Spleen (tissue), 11 donors: Measurements from ENCODE around the gene TMEM52B. TPM values are rescaled to one million over a fixed set of nuclear protein-coding genes. Genes with fewer than 3 reads are reported as not detected.
"Not testable (repeated sequence)": the region's sequence is repeated elsewhere in the genome, so short reads cannot be mapped to it uniquely, and the experiment has no call there.

Source experiments
- DNase-seq: peaks from one replicate; pipeline ENCODE4 v3.0.0-alpha.2; 2020
- H3K27ac ChIP-seq, 8 donors: fragments of 200-600 bp; sonication (generic) in 7 of 8; 1 replicate in 4 of 8; 2 replicates in 4 of 8; pipeline versions ENCODE4 v1.5.0 to v1.8.0; 2016 to 2021; ENCODE audit warnings: inconsistent platforms in 4 of 8, mild to moderate bottlenecking in 4 of 8, moderate library complexity in 1 of 8
- H3K27me3 ChIP-seq, 7 donors: fragments of 200-600 bp; sonication (generic) in 6 of 7; replicated peaks in 1 of 7; 1 replicate in 4 of 7; 2 replicates in 3 of 7; pipeline versions ENCODE4 v1.5.0 to v1.8.0; 2016 to 2021; ENCODE audit warnings: inconsistent platforms in 3 of 7, mild to moderate bottlenecking in 1 of 7
- H3K36me3 ChIP-seq, 6 donors: fragments of 200-600 bp; sonication (generic) in 5 of 6; 1 replicate in 4 of 6; 2 replicates in 2 of 6; pipeline versions ENCODE4 v1.5.0 to v1.8.0; 2016 to 2021; ENCODE audit warnings: inconsistent platforms in 2 of 6
- H3K4me1 ChIP-seq, 6 donors: fragments of 200-600 bp; sonication (generic) in 5 of 6; 1 replicate in 3 of 6; 2 replicates in 3 of 6; pipeline versions ENCODE4 v1.5.0 to v1.8.0; 2016 to 2021; ENCODE audit warnings: inconsistent platforms in 3 of 6
- H3K4me3 ChIP-seq, 8 donors: fragments of 200-600 bp; sonication (generic) in 7 of 8; 1 replicate in 4 of 8; 2 replicates in 4 of 8; pipeline versions ENCODE4 v1.5.0 to v1.8.0; 2016 to 2021; ENCODE audit warnings: inconsistent platforms in 4 of 8, mild to moderate bottlenecking in 4 of 8, moderate library complexity in 2 of 8
- H3K9me3 ChIP-seq, 8 donors: fragments of 200-600 bp; sonication (generic) in 7 of 8; 1 replicate in 4 of 8; 2 replicates in 4 of 8; pipeline versions ENCODE4 v1.5.0 to v1.8.0; 2016 to 2021; ENCODE audit warnings: inconsistent platforms in 4 of 8
- CTCF ChIP-seq, 11 experiments: fragments of 200-600 bp in 7 of 11; fragments of 450-650 bp in 4 of 11; sonication (generic) in 4 of 11; IDR thresholded peaks in 8 of 11; conservative IDR thresholded peaks in 3 of 11; 1 replicate in 7 of 11; 2 replicates in 4 of 11; pipeline versions ENCODE4 v1.4.0 to v1.8.0; 2016 to 2021; ENCODE audit warnings: antibody characterized with exemption in 11 of 11, inconsistent platforms in 4 of 11, mild to moderate bottlenecking in 1 of 11
- POLR2A ChIP-seq, 3 donors: fragments of 450-650 bp; IDR thresholded peaks; one replicate each; pipeline ENCODE4 v1.5.1; 2017; ENCODE audit warnings: antibody characterized with exemption in 3 of 3, mild to moderate bottlenecking in 1 of 3
- POLR2AphosphoS5 ChIP-seq, 3 donors: sonication (generic); formaldehyde crosslinking; IDR thresholded peaks; one replicate each; pipeline ENCODE4 v1.5.1; 2017; ENCODE audit warnings: antibody characterized with exemption in 3 of 3
- WGBS, 5 donors: extraction: QIAGEN DNeasy Blood & Tissue Kit in 3 of 5; methylation state at CpG; one replicate each; pipeline versions ENCODE4 v1.1.5 to v1.1.7; 2013 to 2018; 5-methylcytosine and 5-hydroxymethylcytosine counted together
- intact Hi-C: fragments of 100-400 bp; cut with DNase I; formaldehyde crosslinking; loops from one replicate; pipeline ENCODE4 v1.15.0; 2023; ENCODE audit warnings: low total_unique reads
- polyA plus RNA-seq, 3 donors: library from polyadenylated mRNA; stranded (reverse); fragments of 200-250 nt; gene quantifications; one replicate each; pipeline ENCODE4 v1.2.1, GENCODE V29; 2013
- total RNA-seq, 7 donors: library from RNA; depleted of rRNA in 3 of 7; stranded (reverse); fragments of >200 nt in 3 of 7; fragmentation: NEBNext Ultra II Directional in 4 of 7; extraction: Animal tissue kit (Norgen Biotek cat#: 25700) in 4 of 7; gene quantifications; one replicate each; pipeline versions ENCODE4 v1.1.0 to v1.2.1, GENCODE V29; 2016 to 2021
- donor health status: healthy with polysubstance abuse.
- donor health status: DM: no; HTN: no; CAD: no; lungs with moderate emphysema.
- donor health status: DM: no; HTN: no; CAD: no.
- donor health status: Bipolar disorder and iron deficiency.
- donor health status: healthy.
- donor health status: DM: no; HTN: no; CAD: no.
- donor health status: DM: yes; HTN: yes; CAD: no.

The TMEM52B gene
- total and polyA plus RNA-seq, 10 donors: 0.06 to 0.40 (median 0.19) TPM; not detected in 7

GRCh38 chr12:10214136-10214894, 35.5 kb downstream of the TMEM52B start:
- TF ChIP-seq CTCF (IDR thresholded peaks at IDR 0.05 in 8 of 11, conservative IDR thresholded peaks at IDR 0.05 in 3 of 11): no peak
- WGBS, 5 donors: 37 to 51% (median 40%) methylated on average over 10 of the region's 10 CpGs
- intact Hi-C loops: no loop called here

GRCh38 chr12:10214895-10215267, 36.0 kb downstream of the TMEM52B start:
- Histone ChIP-seq H3K4me3 (peak overlapping the region in 5 of 8 donors; percentile 65 to 79 (median 69)), H3K27me3 (peaks cover 0 to 3% (median 0%) of the 10 kb centered on the region in 7 donors), H3K4me1 (peaks cover 6 to 45% (median 28%) of the 10 kb centered on the region in 6 donors), H3K36me3 (peaks cover 0 to 31% (median 18%) of the 10 kb centered on the region in 6 donors), H3K27ac (peak overlapping the region in 6 of 8 donors; percentile 18 to 98 (median 98)), H3K9me3 (no peaks in the 10 kb centered on the region)
- 79 to 91% (median 85%) methylated on average over 3 of the region's 3 CpGs for WGBS, 5 donors
- no peak for DNase-seq
- intact Hi-C loops: no loop called here
- no peak for TF ChIP-seq POLR2AphosphoS5 (IDR thresholded peaks at IDR 0.05)
- TF ChIP-seq POLR2A (IDR thresholded peaks at IDR 0.05): no peak
- no peak for TF ChIP-seq CTCF (IDR thresholded peaks at IDR 0.05 in 8 of 11, conservative IDR thresholded peaks at IDR 0.05 in 3 of 11)

More at GRCh38 chr12:10214136-10214894, 35.5 kb downstream of the TMEM52B start:
- Histone ChIP-seq H3K36me3 (peaks cover 0 to 26% (median 13%) of the 10 kb centered on the region in 6 donors), H3K27ac (peak overlapping the region in 7 of 8 donors; percentile 96 to 98 (median 98)), H3K4me1 (peaks cover 6 to 45% (median 28%) of the 10 kb centered on the region in 6 donors), H3K4me3 (peak overlapping the region; percentile 64 to 83 (median 72)), H3K9me3 (no peaks in the 10 kb centered on the region), H3K27me3 (peaks cover 0 to 3% (median 0%) of the 10 kb centered on the region in 7 donors)
- no peak for DNase-seq

- no peaks in the 10 kb centered on the region for H3K9me3 ChIP-seq
- intact Hi-C loops: no loop called here
- H3K27me3 ChIP-seq: peaks cover 0 to 3% (median 0%) of the 10 kb centered on the region in 7 donors
- TF ChIP-seq CTCF (IDR thresholded peaks at IDR 0.05 in 8 of 11, conservative IDR thresholded peaks at IDR 0.05 in 3 of 11) (no peak), POLR2AphosphoS5 (IDR thresholded peaks at IDR 0.05) (no peak), POLR2A (IDR thresholded peaks at IDR 0.05) (no peak)
- 41 to 57% (median 48%) methylated on average over 2 of the region's 2 CpGs for WGBS, 5 donors
- H3K27ac ChIP-seq: peak overlapping the region in 3 of 8 donors; percentile 96 to 98 (median 98)
- peaks cover 0 to 37% (median 24%) of the 10 kb centered on the region in 6 donors for H3K36me3 ChIP-seq
- no peak for DNase-seq
- H3K4me1 ChIP-seq: peaks cover 6 to 45% (median 28%) of the 10 kb centered on the region in 6 donors
- H3K4me3 ChIP-seq: peak overlapping the region in 1 of 8 donors; percentile 79
Observed at GRCh38 chr12:10215436-10215835, 36.6 kb downstream of the TMEM52B start.

- Histone ChIP-seq H3K36me3 (peaks cover 0 to 42% (median 29%) of the 10 kb centered on the region in 6 donors), H3K4me1 (peaks cover 6 to 45% (median 28%) of the 10 kb centered on the region in 6 donors)
- H3K27ac ChIP-seq, intact Hi-C loops, DNase-seq, H3K27me3 ChIP-seq, H3K4me3 ChIP-seq, H3K9me3 ChIP-seq: not testable (repeated sequence)
- WGBS, 5 donors: 77 to 91% (median 87%) methylated on average over 13 of the region's 13 CpGs
Observed at GRCh38 chr12:10215946-10216345, 37.1 kb downstream of the TMEM52B start.
